Stimulated activated CD4-positive, alpha-beta T cell treated with anti-CD3 and anti-CD28 coated beads, TNF-alpha, amount 100 ng/mL, for 48 hours (primary cell): ENCODE data around the gene FAIM2.

Experiments used
- DNase-seq, 3 donors: peaks; one replicate each; pipeline ENCODE4 v3.0.0-alpha.2; 2020; ENCODE audit warnings: low read depth in 3 of 3

Gene FAIM2

GRCh38 chr12:49894751-49895148 lies 8.9 kb downstream of the FAIM2 start:
- no peak for DNase-seq

- no peak for DNase-seq
Observed at GRCh38 chr12:49893753-49894750, 9.6 kb downstream of the FAIM2 start.

- no peak for DNase-seq
Observed at GRCh38 chr12:49892732-49893317, 10.9 kb downstream of the FAIM2 start.

- DNase-seq: no peak
Observed at GRCh38 chr12:49892084-49892731, 11.5 kb downstream of the FAIM2 start.

GRCh38 chr12:49891476-49891875 lies 12.2 kb downstream of the FAIM2 start:
- no peak for DNase-seq

GRCh38 chr12:49891012-49891411 lies 12.7 kb downstream of the FAIM2 start:
- no peak for DNase-seq

- DNase-seq: no peak
Observed at GRCh38 chr12:49890096-49890461, 13.6 kb downstream of the FAIM2 start.

- DNase-seq: no peak
Observed at GRCh38 chr12:49889361-49890095, 14.2 kb downstream of the FAIM2 start.

- no peak for DNase-seq
Observed at GRCh38 chr12:49888461-49889151, 15.1 kb downstream of the FAIM2 start.

GRCh38 chr12:49887536-49888401 lies 15.9 kb downstream of the FAIM2 start:
- no peak for DNase-seq

- DNase-seq: no peak
Observed at GRCh38 chr12:49887091-49887490, 16.6 kb downstream of the FAIM2 start.

- no peak for DNase-seq
Observed at GRCh38 chr12:49885663-49886461, 17.8 kb downstream of the FAIM2 start.

GRCh38 chr12:49885118-49885517 lies 18.6 kb downstream of the FAIM2 start:
- no peak for DNase-seq

GRCh38 chr12:49882851-49883464 lies 20.7 kb downstream of the FAIM2 start:
- no peak for DNase-seq

GRCh38 chr12:49882248-49882850 lies 21.4 kb downstream of the FAIM2 start:
- DNase-seq: no peak

- DNase-seq: no peak
Observed at GRCh38 chr12:49881415-49882247, 22.1 kb downstream of the FAIM2 start.

GRCh38 chr12:49880756-49881414 lies 22.8 kb downstream of the FAIM2 start:
- no peak for DNase-seq
